PFSK-1 (cell line): ENCODE results near the gene GPR153.

Source experiments
- FOXP2 ChIP-seq: optimal IDR thresholded peaks from 2 replicates; pipeline ENCODE3; 2011; ENCODE audit warnings: borderline replicate concordance, control low read depth, inconsistent platforms; ENCODE audit not compliant: insufficient read depth; ENCODE audit errors: extremely low read length, extremely low read depth
- POLR2AphosphoS5 ChIP-seq: IDR thresholded peaks from 2 replicates; pipeline ENCODE4 v1.6.1; 2012; ENCODE audit warnings: low read depth, mild to moderate bottlenecking, control low read depth, low read length, moderate library complexity
- SIN3A ChIP-seq: IDR thresholded peaks from 2 replicates; pipeline ENCODE4 v1.6.1; 2012; ENCODE audit warnings: mild to moderate bottlenecking, low read length, moderate library complexity, borderline replicate concordance; ENCODE audit not compliant: insufficient read depth
- TAF1 ChIP-seq: IDR thresholded peaks from 2 replicates; pipeline ENCODE4 v1.6.1; 2012; ENCODE audit warnings: low read length, control low read depth, borderline replicate concordance; ENCODE audit not compliant: insufficient read depth
- TF ChIP-seq, protein P1 (sequence below), 2 experiments: IDR thresholded peaks; 2 replicates each; pipeline versions ENCODE4 v1.6.1 to v1.8.0; 2011 to 2012; ENCODE audit warnings: low read depth in 2 of 2, low read length in 2 of 2, control low read depth in 1 of 2, inconsistent platforms in 1 of 2, mild to moderate bottlenecking in 1 of 2, moderate library complexity in 1 of 2; ENCODE audit not compliant: insufficient read depth in 1 of 2

GPR153 gene

DNA sequence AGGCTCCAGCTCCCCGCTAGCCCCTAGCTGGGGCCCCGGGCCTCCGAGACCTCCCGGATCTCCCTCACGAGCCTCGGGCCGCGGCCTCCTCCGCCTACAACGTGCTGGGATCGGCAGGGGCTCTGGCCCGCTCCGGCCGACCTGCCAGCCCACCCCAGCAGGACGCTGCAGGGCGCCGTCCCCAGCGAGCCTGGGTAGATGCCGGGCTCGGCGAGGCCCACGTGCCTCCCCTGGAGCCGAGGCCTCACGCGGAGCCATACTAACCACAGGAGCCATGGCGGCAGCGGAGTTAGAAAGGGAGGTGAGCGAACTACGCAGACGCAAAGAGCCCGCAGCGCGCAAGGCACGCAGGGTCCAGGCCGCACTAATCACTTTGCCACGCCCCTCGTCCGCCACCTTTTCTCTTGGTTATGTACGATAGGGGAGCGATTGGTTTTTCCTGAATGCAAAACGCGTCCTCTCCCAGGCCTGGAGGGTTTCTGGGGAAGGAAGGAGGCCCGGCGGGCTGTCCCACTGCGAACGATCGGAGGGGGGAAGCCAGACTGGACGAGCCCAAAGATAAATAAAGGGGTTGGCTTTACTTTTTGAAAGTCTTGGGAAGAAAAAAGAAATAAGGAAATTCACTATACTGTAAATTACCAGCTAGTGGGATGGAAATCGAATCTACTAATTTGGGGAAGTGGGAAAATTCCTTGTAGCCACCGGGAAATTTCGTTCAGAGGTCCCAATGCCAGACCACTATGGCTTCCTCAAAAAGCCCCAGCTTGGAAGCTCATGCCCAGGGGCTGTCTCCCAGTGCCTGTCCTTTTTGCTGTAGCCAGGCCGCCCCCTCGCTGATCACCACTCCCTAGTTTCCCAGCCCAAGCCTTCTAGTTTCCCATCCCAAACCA is 61.4 kb downstream of the GPR153 start, which contains the start of gene RPL22:
Gene RPL22, minus strand, starts transcription at position 298 of the 890 bp plus-strand sequence. Its CDS starts 22 bp downstream, at position 276.
- peak; percentile 84 for TF ChIP-seq TAF1
- TF ChIP-seq, protein P1, sequence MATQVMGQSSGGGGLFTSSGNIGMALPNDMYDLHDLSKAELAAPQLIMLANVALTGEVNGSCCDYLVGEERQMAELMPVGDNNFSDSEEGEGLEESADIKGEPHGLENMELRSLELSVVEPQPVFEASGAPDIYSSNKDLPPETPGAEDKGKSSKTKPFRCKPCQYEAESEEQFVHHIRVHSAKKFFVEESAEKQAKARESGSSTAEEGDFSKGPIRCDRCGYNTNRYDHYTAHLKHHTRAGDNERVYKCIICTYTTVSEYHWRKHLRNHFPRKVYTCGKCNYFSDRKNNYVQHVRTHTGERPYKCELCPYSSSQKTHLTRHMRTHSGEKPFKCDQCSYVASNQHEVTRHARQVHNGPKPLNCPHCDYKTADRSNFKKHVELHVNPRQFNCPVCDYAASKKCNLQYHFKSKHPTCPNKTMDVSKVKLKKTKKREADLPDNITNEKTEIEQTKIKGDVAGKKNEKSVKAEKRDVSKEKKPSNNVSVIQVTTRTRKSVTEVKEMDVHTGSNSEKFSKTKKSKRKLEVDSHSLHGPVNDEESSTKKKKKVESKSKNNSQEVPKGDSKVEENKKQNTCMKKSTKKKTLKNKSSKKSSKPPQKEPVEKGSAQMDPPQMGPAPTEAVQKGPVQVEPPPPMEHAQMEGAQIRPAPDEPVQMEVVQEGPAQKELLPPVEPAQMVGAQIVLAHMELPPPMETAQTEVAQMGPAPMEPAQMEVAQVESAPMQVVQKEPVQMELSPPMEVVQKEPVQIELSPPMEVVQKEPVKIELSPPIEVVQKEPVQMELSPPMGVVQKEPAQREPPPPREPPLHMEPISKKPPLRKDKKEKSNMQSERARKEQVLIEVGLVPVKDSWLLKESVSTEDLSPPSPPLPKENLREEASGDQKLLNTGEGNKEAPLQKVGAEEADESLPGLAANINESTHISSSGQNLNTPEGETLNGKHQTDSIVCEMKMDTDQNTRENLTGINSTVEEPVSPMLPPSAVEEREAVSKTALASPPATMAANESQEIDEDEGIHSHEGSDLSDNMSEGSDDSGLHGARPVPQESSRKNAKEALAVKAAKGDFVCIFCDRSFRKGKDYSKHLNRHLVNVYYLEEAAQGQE (IDR thresholded peaks at IDR 0.05; ENCODE audit: insufficient read depth in 1 of 2, low read depth in 2 of 2, low read length in 2 of 2) = 0 out of 4 replicates have a peak, but pooled peaks of 1 of the 2 experiments have one; percentile 14
- peak; percentile 95 for TF ChIP-seq POLR2AphosphoS5
- TF ChIP-seq SIN3A = 0 out of 2 replicates have a peak, but pooled peaks have one; percentile 20
- TF ChIP-seq FOXP2 = no peak

DNA sequence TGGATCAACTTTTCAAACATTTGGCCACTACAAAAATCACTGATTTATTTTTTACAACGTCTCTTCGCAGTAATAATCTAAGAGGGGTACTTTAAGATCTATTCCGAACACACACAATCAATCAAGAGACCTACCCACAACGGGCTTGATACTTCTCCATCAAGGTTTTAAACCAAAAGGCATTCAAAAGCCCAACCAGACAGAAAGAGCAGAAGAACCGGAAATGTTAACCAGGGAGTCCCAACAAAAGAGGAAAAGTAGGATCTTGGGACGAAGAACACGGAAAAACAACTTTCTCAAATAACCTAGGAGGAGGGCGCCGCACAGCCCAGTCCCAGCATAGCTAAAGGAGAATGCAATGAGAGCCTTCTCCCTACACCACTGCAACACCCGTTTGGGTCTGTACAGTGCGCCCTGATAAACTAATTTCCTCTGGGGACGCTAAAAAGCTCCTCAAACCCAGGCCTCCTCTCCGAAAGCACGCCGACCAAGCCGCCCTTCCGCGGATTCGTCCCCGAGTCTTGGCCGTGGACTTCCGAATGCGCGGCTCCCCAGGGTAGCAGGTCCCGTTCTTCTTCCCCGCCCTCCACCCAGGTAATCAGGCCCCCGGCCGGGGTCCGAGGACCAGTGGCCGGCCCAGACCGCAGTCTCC is 62.1 kb downstream of the GPR153 start:
- no peak for TF ChIP-seq FOXP2
- TF ChIP-seq TAF1 = no peak
- TF ChIP-seq SIN3A = no peak
- TF ChIP-seq, protein P1 (IDR thresholded peaks at IDR 0.05; ENCODE audit: insufficient read depth in 1 of 2, low read depth in 2 of 2, low read length in 2 of 2) = no peak
- no peak for TF ChIP-seq POLR2AphosphoS5

DNA sequence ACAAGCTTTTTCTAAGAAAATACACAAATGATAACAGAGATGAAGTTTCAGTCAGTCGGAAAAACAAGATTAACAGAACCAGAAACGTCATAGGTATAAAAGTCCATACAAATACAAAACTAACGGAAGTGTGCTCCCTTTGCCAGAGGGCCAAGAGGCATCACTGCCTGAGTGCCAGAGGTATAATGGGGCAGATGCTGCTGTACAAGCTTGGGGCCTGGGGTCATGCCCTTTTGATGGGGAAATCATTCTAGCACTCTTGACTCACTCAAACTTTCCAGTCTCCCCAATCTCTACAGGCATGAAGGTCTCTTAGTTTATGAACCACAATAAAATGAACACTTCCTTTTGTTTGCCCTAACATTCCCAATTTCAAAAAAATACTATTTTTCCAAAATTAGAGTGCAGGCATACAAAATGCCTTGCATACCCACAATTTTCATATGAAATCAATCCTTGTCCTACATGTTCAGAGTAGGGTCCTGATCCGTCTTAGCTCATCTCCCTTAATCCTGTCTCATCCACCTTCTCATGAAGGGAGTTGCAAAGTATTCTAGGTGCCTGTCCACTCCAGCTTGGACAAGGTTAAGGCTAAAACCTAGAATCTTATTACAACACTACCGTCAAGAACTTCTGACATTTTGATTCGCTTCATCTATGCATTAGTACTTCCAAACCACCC is 63.0 kb downstream of the GPR153 start:
- TF ChIP-seq SIN3A (no peak), POLR2AphosphoS5 (0 out of 2 replicates have a peak, but pooled peaks have one; percentile 0)
